Mesenteric fat pad (tissue), 1 donor: ENCODE data around the gene CD1D. TPM values are rescaled to one million over a fixed set of nuclear protein-coding genes. Genes with fewer than 3 reads are reported as not detected.

Experiments
- total RNA-seq: library from RNA; stranded (reverse); fragmentation: NEBNext Ultra II Directional; extraction: Animal tissue kit (Norgen Biotek cat#: 25700); gene quantifications from one replicate; pipeline ENCODE4 v1.2.1, GENCODE V29; 2021
- donor health status: DM: yes; HTN: yes; CAD: no.

The CD1D gene
- total RNA-seq, 1 donor from 2014 or later = 5.1 TPM

Other genes starting within 250 kb of the CD1D start
- 99.8 TPM for gene KIRREL1, start 187.2 kb upstream of the CD1D start, total RNA-seq
- not detected for gene CD1A, start 73.5 kb downstream of the CD1D start, total RNA-seq
- gene CD1C, start 109.0 kb downstream of the CD1D start, total RNA-seq = not detected
- gene CD1B, start 150.6 kb downstream of the CD1D start, total RNA-seq = not detected
- gene CD1E, start 173.0 kb downstream of the CD1D start, total RNA-seq = not detected
- not detected for gene OR10T2, start 218.6 kb downstream of the CD1D start, total RNA-seq
- not detected for gene OR10K2, start 245.3 kb downstream of the CD1D start, total RNA-seq